Measurements from ENCODE around the gene PPP1R26. TPM values are rescaled to one million over a fixed set of nuclear protein-coding genes. Genes with fewer than 3 reads are reported as not detected.

Gene PPP1R26
- total and polyA plus RNA-seq, 2 of the 13 experiments (the other 11 are each of a cell fraction or from before 2014, with no cell fraction given): 8.6 to 11.6 TPM

- no peak for TF ChIP-seq TBX3 (IDR thresholded peaks at IDR 0.05; ENCODE audit: borderline replicate concordance)
- TF ChIP-seq KLF11 (CRISPR knock-in tag; IDR thresholded peaks at IDR 0.05): peak; percentile 56; the same call in 1 of the 2 replicates
- no peak for TF ChIP-seq ZNF878 (CRISPR knock-in tag; IDR thresholded peaks at IDR 0.05)
- no peak for TF ChIP-seq RFX1 (IDR thresholded peaks at IDR 0.05)
- 0 out of 2 replicates have a peak, but pooled peaks have one; percentile 45 for TF ChIP-seq ZNF414 (CRISPR knock-in tag; IDR thresholded peaks at IDR 0.05)
- no peak for TF ChIP-seq ZNF512 (CRISPR knock-in tag; IDR thresholded peaks at IDR 0.05)
- 0 out of 2 replicates have a peak, but pooled peaks have one; percentile 17 for TF ChIP-seq E2F1 (CRISPR knock-in tag; IDR thresholded peaks at IDR 0.05)
- TF ChIP-seq ZNF3 (CRISPR knock-in tag; IDR thresholded peaks at IDR 0.05): no peak
- TF ChIP-seq NFKBIZ (CRISPR knock-in tag; IDR thresholded peaks at IDR 0.05): no peak
- no peak for TF ChIP-seq TERF1 (CRISPR knock-in tag; IDR thresholded peaks at IDR 0.05)
- TF ChIP-seq NRL (CRISPR knock-in tag; IDR thresholded peaks at IDR 0.05; ENCODE audit: borderline replicate concordance): no peak
- no peak for TF ChIP-seq NFE2 (CRISPR knock-in tag; IDR thresholded peaks at IDR 0.05)
- no peak for TF ChIP-seq PITX1 (CRISPR knock-in tag; IDR thresholded peaks at IDR 0.05)
- no peak for TF ChIP-seq ELK4 (CRISPR knock-in tag; IDR thresholded peaks at IDR 0.05; ENCODE audit: borderline replicate concordance)
- no peak for TF ChIP-seq NR2F1 (CRISPR knock-in tag; IDR thresholded peaks at IDR 0.05)
- no peak for TF ChIP-seq ISL2 (CRISPR knock-in tag; IDR thresholded peaks at IDR 0.05)
- no peak for TF ChIP-seq ONECUT2 (CRISPR knock-in tag; IDR thresholded peaks at IDR 0.05)
- no peak for TF ChIP-seq ZFP1 (CRISPR knock-in tag; IDR thresholded peaks at IDR 0.05)
- TF ChIP-seq CENPBD1 (CRISPR knock-in tag; IDR thresholded peaks at IDR 0.05; ENCODE audit: borderline replicate concordance, low read depth): no peak
- no peak for TF ChIP-seq KLF16 (CRISPR knock-in tag; IDR thresholded peaks at IDR 0.05)
- no peak for TF ChIP-seq ZBTB3 (CRISPR knock-in tag; IDR thresholded peaks at IDR 0.05; ENCODE audit: borderline replicate concordance, low read depth)
- no peak for TF ChIP-seq THAP7 (CRISPR knock-in tag; IDR thresholded peaks at IDR 0.05)
- TF ChIP-seq TEAD3 (CRISPR knock-in tag; optimal IDR thresholded peaks at IDR 0.05; ENCODE audit: borderline replicate concordance): peak; percentile 81
- TF ChIP-seq HOXD1 (CRISPR knock-in tag; IDR thresholded peaks at IDR 0.05): no peak
- TF ChIP-seq CENPT (CRISPR knock-in tag; IDR thresholded peaks at IDR 0.05; ENCODE audit: low read depth): no peak
- no peak for TF ChIP-seq SATB2 (CRISPR knock-in tag; IDR thresholded peaks at IDR 0.05)
These were observed 11.4 kb downstream of the PPP1R26 start (continued) for GRCh38 chr9:135490980-135491464.

Measured in HepG2 (cell line).